GM12892 (cell line): ENCODE results near the gene ITIH4.

Experiments used
- POLR2A ChIP-seq: IDR thresholded peaks from 2 replicates; pipeline ENCODE4 v1.6.1; 2011; ENCODE audit warnings: low read depth, low read length, control low read depth
- POLR2AphosphoS5 ChIP-seq: IDR thresholded peaks from 2 replicates; pipeline ENCODE4 v1.6.1; 2011; ENCODE audit warnings: low read depth, low read length, control low read depth
- TAF1 ChIP-seq: IDR thresholded peaks from 2 replicates; pipeline ENCODE4 v1.6.1; 2011; ENCODE audit warnings: low read depth, mild to moderate bottlenecking, control low read depth, low read length, borderline replicate concordance

DNA sequence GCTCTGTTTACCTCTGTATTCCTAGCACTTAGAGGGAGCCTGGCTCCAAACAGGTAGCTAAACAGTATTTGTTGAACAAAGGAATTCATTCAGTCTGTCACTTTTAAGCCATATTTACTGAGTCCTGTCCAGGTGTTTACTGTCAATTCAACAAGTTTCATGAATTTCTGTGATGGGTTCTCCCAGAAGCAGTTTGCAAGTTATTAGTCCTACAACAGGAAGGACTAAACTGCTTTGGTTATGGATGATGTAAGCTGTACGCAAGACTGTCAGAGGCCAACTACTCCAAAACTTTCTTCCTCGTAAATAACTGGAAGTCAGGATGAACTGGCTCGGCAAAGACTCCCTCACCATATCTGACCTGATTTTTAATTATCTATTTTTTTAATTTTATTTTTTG lies 41.8 kb upstream of the ITIH4 start:
- TF ChIP-seq POLR2A (no peak), POLR2AphosphoS5 (no peak), TAF1 (no peak)
